Islet precursor cell (in vitro differentiated cells): Measurements from ENCODE around the gene ITPR3.

ENCODE experiments used
- DNase-seq: peaks from one replicate; pipeline ENCODE4 v3.0.0-alpha.2; 2018

ITPR3 gene

DNA sequence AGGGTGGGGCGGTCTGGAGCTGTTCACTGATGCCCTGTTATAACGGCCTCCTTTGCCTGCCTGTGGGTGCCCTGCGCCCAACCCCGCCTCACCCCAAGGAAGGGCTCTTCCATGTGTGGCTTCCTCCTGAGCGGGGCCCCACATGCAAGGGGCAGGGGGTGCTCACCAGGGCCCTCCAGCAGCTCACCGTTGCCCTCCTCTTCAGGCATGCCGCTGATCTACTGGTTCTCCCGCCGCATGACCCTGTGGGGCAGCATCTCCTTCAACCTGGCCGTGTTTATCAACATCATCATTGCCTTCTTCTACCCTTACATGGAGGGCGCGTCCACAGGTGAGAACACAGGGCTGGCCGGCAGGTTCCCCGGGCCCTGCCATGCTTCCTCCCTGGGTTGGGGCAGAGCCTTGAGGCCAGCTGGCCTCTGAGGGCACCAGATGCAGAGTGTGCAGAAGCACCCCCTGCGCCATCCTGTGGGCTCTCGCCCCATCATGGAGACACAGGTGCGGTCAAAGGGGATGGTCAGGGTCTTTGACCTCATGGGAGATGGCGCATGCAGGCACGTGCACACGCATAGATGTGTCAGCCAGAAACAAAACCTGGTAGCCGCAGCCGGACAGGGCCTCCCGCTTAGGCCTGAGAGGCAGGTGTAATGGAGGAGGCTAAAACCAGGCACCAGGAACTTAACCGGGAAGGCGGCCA is 67.5 kb downstream of the ITPR3 start:
- DNase-seq: no peak

DNA sequence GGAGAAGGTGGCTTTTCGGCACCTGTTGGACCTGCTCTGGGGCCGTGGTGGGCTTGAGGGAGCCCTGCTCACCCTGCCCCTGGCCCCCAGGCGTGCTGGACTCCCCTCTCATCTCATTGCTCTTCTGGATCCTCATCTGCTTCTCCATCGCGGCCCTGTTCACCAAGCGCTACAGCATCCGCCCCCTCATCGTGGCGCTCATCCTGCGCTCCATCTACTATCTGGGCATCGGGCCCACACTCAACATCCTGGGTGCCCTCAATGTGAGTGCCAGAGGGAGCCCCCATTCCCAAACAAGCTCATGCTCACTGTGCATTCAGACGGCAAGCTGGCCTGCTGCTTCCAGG is 68.0 kb downstream of the ITPR3 start:
- DNase-seq: no peak

DNA sequence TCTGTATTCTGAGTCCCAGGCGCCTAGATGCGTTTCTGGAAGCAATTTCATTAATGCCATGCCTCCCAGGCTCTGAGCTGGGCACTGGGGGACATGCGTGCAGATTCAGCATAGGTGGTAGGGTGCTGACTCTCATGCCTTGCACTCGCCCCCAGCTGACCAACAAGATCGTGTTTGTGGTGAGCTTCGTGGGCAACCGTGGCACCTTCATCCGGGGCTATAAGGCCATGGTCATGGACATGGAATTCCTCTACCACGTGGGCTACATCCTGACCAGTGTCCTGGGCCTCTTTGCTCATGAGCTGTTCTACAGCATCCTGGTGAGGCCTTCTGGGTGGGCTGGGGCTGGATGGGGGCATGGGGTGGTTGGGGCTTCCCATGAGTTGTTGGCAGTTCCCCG is 68.8 kb downstream of the ITPR3 start:
- no peak for DNase-seq

DNA sequence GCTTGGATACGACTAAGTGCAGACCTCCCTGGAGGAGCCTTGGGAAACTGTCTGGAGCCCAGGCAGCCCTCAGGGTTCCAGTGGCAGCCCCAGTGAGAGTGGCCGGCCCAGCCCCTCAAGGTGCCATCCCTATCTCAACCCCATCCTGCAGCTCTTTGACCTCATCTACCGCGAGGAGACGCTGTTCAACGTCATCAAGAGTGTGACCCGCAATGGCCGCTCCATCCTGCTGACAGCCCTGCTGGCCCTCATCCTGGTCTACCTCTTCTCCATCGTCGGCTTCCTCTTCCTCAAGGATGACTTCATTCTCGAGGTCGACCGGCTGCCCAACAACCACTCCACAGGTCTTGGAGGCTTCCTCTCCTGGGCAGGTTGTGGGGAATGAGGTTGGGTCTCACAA is 69.6 kb downstream of the ITPR3 start:
- no peak for DNase-seq

DNA sequence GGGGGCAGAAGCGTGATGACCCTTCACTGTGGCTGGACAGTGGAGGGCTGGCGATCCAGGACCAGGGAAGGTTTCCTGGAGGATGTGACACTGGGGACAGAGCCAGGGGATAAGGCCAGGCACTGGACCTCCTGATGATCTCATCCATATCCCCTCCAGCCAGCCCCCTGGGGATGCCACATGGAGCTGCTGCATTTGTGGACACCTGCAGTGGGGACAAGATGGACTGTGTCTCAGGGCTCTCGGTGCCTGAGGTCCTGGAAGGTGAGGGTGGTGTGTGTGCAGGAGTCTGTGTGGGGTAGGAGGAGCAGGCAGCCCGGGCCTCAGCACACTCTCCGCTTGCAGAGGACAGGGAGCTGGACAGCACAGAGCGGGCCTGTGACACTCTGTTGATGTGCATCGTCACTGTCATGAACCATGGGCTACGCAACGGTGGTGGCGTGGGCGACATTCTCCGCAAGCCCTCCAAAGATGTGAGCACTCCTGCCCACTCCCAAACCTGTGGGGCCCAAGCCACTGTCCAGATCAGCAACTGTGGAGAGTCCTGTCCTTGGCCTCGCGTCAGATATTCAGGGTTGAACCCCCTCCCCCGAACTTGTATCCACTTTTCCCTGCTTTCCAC is 70.4 kb downstream of the ITPR3 start:
- DNase-seq: no peak

DNA sequence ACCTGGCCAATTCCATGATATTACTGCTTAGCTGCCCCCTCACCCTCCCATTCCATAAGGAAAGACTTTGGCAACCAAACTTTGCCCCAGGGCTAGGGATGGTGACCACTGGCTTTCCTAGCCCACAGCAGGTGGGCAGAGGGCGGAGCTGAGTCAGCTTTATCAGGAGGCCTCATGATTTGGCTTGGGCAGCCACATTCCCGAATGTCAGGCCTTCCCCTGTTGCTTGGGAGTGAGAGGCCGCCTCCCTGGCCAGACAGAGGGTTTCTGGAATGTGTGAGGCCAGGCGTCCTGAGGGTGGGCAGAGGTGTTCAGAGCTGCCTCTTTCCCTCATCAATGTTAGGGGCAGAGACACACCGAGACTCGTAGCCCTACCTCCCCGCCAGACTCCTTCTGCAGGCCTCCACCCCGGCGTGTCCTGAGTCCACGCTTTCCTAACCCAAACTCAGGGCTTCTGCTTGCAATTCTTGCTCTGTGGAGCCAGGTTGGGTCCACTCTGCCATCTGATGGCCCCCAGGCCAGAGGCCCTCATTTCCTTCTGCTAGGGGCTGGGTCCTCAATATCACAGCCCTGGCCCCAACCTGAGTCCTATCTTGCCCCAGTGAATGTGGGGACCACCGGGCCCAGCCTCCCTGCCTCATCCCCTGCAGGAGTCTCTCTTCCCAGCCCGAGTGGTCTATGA is 71.1 kb downstream of the ITPR3 start:
- peak; percentile 69 for DNase-seq

DNA sequence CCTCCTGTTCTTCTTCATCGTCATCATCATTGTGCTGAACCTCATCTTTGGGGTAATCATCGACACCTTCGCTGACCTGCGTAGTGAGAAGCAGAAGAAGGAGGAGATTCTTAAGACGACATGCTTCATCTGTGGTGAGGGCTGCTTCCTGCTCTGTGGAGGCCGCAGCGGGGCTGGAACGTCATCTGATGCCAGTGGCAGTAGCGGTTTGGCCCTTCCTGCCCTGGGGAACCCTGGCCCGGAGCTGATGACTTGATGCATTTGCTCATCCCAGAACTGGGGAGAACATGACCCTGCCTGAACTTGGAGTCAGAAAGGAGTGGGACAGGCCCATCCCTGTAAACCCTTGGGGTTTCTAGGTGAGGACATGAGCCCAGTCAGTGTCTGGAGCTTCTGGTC is 71.6 kb downstream of the ITPR3 start:
- DNase-seq: no peak

DNA sequence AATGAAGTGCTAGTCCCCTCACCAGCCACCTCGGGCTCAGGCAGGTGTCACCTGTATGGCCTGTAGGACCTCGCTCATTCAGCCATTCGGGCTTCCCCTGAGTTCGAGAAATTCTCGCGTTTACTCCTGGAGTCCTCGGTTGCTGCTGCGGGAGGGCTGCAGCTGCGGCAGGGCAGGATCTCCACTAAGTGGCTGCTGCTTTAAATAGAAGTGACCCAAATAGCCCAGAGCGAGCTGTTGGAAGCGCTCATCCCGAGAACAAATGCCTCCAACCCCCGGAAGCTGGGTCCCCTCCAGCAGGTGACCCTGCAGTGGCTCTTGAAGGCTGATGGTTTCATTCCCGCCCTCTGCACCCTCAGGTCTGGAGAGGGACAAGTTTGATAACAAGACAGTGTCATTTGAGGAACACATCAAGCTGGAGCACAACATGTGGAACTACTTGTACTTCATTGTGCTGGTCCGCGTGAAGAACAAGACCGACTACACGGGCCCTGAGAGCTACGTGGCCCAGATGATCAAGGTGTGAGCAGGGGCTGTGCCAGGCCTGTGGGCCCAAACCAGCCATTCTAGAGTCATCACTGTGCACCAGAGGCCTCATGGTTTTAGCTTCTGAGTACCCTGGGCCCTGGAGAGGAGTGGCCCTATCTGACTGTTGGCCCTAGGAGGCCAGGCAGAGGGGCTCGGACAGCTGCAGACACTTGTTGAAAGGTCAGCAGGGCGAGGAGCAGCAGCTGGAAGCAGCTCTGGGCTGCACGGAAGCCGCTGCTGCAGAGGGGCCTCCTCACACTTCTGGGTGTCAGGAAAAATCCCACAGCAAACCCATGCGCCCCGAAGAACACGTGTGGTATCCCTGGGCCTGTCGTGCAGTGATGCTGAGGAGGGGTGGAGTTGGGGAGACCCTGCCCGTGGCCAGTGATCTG is 72.3 kb downstream of the ITPR3 start:
- no peak for DNase-seq

DNA sequence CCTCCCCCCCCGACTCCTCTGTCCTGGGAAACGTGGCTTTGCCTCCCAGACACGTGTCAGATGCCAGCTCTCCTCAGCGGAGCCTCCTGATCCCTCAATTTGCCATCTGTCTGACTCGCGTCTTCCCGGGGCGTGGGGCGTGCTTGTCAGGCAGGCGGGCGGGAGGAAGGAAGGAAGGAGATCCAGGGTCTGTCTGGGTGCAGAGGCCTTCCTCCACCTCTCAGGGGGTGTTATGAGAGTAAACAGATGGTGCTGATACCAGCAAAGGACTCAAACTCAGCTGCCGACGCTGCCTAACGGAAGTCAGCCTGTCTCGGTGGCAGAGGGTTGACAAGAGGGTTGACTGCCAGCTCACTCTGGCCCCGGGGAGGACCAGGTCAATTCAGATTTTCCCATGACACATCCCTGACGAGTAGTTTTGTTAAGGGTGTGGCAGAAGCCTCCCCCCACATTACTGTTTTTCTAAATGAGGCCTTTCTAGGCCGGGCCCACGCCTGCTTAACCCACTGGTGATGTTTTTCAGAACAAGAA is 73.3 kb downstream of the ITPR3 start:
- DNase-seq: no peak

DNA sequence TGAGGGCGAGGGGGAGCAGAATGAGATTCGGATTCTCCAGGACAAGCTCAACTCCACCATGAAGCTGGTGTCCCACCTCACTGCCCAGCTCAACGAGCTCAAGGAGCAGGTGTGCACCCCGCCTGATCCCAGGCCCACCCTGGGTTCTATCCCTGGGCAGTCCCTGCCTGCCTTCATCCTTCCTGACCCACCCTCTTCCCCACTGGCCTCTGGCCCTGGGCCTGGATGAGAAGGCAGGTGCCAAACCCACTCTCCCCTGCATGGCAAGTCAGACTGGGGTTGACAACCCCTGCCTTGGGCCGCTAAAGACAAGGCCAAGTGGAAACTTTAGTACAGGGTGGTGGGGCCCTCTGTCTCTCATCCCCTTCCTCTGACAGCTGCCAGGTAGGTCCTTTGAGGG is 73.9 kb downstream of the ITPR3 start:
- no peak for DNase-seq

DNA sequence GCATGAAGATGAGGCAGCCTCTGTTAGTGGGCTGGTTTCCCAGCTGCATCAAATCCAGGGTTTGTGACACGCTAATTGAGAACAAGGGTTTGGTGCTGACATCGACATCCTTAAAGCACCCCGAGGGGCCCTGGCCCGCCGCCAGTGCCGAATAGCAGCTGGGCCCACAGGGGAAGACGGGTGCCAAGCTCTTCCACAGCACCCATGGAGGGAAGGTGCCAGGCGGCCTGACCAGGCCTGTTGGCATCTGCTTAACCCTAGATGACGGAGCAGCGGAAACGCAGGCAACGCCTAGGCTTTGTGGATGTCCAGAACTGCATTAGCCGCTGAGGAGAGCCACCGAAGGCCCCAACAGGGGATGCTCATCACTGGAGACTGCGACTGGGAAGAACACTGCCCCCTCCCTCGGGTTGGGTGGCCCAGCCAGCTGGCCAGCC is 74.3 kb downstream of the ITPR3 start:
- DNase-seq: no peak

DNA sequence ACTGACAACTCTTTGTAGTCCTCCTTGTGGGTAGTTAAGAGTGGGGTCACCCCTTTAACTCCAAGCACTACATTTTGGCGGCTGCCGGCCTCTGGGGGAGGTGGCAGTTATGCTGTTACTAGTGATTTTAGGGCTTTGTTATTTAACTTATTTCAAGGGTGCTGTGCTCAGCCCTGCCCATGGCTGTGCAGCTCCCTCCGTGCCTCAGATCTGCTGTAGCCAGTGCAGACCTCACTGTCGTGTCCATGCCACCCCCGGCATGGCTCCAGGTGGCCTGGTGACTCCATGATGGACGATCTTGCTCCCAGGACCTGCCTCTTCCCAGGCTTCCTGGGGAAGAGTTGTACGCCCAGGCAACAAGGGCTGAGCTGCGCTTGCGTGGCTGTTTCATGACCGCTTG is 75.0 kb downstream of the ITPR3 start:
- no peak for DNase-seq

DNA sequence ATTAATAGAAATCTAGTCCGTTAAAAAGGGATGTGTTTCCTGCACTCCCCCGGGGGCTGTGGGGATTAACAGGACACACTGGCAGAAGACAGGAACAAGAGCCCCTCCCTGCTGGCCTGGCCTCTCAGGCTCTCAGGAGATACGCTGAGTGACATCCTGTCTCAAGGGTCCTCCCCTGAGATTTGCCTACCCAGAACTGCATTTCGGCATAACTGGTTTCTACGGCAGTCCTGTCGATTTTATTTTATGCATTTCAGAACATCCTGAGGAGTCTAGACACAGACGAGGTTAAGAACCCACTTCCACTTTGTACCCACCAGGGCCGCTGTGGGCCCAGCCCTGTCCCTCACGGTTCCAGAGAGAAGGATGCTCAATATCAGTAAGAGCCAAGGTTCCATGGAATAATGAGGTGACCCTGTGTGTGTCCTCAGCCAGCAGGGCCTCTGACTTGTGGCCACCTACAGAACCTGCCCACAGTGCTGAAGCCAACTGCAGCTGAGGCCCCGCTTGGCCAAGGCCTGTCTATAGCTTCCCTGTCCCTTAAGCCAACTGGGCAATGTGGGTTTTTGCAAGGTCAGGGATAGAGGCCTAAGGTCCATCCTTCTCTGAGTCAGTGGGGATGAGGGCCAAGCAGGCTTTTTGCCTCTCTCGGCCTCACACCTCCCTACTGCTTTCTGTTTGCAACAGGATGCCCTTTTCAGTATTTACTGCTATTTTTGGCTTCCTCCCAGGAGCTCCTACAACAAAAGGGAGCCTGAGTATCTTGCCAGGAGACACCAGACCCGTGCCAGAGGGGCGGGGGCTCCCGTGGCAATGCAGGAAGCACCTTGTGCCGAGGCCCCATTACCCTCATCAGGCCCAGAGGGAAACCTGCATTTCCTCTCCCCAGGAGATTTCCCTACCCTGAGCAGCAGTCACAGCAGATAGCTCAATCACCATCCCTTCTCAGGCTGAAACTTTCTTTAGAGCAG is 75.7 kb downstream of the ITPR3 start:
- DNase-seq: no peak

DNA sequence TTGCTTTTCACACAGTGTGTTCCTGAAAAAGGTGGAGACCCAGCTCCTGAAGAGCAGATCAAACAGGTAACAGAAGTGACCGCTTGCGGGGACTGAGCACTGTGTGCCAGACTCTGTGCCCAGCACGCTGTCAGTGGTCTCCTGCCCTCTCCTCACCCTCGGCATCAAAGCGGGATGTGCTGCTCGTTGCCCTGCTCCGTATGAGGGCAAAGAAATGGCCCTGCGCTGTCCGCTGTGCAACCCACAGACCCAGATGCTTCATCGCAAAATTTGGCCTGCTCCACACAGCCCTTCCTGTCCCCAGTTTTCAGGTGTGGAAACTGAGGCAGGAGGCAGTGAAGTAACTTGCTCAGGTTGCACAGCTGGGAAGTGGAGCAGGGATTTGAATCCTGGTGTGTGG is 76.7 kb downstream of the ITPR3 start:
- DNase-seq: no peak

DNA sequence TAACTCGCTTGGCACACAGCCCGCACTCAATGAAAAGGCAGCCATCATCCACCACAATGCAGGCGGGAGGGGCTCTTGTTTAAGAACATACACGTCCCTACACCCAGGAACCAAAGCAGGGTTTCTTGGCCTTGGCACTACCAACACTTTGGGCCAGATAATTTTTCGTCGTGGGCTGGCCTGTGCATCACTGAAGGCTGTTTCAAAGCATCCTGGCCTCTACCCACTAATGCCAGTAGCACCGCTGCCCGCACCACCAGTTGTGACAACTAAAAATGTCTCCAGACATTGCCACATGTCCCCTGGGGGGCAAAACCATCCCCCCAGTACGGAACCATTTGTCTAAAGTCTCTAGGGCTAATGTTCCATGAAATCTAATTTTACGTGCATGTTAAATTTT is 77.4 kb downstream of the ITPR3 start:
- no peak for DNase-seq

DNA sequence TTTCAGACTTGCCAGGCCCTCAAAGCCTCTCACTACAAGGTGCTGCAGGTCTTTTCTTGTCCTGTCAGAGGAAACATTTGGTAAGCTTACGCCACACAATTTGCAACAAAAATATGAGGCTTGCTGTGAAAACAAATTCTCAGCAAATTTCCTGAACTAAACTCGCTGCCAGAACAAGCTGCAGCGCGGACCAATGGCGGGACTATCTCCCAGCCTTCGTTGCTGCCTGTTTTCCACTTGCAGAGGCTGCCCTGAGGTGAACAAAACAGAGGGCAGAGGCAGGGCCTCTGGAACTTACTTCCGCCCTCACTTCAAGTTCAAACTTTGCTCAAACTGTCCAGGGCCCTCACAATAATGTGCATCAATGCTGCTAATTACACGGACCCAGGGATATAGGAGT is 78.0 kb downstream of the ITPR3 start:
- DNase-seq: no peak

DNA sequence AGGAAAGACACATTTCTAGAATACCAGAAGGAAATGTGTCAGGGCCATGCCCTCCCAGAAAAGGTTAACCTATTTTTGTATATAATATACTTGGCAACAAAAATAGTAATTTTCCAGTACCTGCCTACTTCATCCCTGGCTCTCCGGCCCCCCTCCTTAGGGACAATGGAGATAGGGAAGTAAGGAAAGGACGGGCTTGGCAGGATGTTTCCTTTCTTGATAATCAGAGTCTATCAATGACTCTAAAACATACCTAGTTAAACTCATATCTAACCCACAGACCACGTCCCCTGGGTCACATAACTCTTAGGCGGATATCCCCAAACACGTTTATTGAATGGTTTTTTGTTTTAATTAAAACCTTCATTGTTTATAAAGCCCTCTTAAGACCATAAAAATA is 78.6 kb downstream of the ITPR3 start:
- no peak for DNase-seq

DNA sequence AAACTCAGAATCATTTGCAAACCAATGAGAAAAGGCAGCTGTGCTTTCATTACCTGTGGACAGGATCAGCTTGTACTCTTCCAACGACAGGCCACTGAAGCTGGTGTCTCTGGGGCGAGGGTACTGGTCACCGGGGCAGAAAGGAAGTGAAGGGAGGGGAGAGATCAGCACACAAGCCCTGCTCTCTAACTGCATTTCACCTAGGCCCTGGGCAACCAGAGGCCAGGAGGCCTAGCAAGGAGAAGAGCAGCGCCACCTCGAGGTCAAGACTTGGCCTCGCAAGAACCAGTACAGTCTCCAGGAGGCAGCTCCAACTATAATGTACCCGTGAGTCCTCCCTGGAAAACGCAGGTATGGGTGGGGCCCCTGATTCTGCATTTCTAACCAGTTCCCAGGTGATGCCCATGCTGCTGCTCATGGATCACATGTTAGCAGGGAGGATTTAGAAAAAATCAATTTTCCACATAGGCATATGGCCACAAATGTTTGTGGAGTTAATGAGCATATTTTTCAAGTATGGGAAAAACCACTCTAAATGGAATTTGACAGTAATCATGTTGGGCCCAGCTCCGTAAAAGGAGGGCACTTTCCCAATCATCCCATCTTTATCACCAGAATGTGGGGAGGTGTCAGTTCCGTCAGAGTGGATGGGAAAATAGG is 79.4 kb downstream of the ITPR3 start:
- peak; percentile 93 for DNase-seq

DNA sequence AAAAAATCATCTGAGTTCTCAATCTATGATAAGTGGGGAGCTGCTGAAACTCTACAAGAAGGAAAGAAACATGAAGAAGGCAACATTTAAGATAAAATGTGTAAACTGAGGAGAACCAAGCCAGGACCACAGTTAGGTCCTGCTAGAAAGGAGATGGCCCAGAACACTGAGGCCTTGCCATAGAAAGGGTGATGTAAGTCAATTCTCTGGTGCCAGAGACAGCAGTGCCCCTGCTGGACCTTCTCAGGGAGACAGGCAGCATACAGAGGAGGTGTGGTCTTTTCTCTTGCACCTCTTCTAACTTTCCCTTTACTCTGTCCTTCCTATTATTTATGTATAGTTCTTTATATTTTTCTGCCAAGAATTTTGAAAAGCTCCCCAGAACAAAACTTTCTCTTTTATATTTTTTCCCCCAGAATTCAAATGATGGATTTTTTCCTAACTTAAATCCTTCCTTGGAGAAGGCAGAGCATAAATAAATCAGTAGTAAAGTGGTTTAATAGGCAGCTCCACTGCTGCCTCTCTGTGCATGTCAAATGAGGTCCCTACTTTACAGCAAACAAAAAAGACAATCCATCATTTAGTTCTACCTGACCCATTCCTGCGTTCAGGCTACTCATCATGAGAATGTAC is 81.3 kb downstream of the ITPR3 start:
- DNase-seq: peak; percentile 76

DNA sequence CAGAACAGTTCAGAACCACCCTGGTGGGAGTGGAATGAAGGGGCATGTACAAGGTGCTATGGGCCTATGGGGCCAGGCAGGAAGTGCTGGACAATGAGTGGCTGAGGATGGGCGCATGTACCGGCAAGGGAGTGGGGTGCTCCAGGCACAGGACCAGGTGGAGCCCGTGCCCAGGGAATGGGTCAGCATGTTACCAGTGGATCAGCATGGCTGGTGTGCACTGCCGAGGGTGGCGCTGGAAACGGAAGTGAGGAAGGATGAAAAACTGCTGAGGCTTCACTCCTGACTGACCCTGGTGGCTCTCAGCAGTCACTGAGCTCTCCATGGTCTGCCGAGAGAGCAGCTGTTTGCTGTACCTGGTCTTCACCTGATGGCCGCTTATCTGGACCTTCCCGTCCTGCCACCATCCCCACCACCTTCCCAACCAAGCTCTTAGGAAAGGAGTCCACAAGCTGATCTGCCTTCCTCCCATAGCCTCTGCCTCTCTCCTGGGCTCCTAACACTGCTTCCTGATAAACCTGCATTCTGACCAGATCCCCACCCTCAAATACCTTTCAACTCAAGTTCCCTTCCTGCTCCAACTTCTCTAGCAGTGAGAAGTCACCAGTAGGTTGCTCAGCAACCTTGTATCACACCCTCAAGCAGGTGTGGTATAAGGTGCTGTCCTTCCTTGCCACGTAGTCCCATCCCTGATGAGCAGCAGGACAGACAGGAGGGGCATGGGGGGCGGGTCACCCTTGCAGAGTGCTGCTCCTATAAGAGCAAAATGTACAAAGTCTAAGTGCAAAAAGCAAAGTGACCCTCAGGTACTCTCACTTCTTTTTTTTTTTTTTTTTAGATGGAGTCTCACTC is 83.3 kb downstream of the ITPR3 start:
- no peak for DNase-seq
